LNCaP clone FGC (cell line): Measurements from ENCODE around the gene FYN.
A peak's percentile ranks its signal among the peaks of the same experiment; 100 is the strongest.
"Not testable (repeated sequence)": the region's sequence is repeated elsewhere in the genome, so short reads cannot be mapped to it uniquely, and the experiment has no call there.

Experiments used
- DNase-seq: peaks from one replicate; pipeline ENCODE4 v3.0.0-alpha.2; 2011; ENCODE audit warnings: low read depth
- H3K4me3 ChIP-seq: 2 replicates; pipeline ENCODE4 v1.5.1; 2011; ENCODE audit warnings: mild to moderate bottlenecking, low read depth, low read length, control low read depth
- TF ChIP-seq, protein P1 (sequence below): IDR thresholded peaks from 2 replicates; pipeline ENCODE4 v1.5.1; 2012; ENCODE audit warnings: mild to moderate bottlenecking; ENCODE audit not compliant: control insufficient read depth, insufficient read depth; ENCODE audit errors: extremely low read depth

Gene FYN

DNA sequence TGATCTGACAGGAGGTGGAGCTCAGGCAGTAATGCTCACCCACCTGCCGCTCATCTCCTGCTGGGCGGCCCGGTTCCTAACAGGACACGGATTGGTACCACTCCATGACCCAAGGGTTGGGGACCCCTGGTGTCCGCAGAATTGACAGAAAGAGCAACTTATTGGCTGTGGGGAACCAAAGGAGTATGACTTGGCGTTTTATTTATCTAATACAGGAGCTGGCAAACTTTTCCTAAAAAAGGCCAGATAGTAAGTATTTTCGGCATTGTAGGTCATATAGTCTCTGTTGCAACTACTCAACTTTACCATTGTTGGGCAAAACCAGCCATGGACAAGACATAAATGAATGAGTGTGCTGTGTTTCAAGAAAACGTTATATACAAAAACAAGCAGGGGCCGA lies 223.2 kb downstream of the FYN start:
- TF ChIP-seq, protein P1, sequence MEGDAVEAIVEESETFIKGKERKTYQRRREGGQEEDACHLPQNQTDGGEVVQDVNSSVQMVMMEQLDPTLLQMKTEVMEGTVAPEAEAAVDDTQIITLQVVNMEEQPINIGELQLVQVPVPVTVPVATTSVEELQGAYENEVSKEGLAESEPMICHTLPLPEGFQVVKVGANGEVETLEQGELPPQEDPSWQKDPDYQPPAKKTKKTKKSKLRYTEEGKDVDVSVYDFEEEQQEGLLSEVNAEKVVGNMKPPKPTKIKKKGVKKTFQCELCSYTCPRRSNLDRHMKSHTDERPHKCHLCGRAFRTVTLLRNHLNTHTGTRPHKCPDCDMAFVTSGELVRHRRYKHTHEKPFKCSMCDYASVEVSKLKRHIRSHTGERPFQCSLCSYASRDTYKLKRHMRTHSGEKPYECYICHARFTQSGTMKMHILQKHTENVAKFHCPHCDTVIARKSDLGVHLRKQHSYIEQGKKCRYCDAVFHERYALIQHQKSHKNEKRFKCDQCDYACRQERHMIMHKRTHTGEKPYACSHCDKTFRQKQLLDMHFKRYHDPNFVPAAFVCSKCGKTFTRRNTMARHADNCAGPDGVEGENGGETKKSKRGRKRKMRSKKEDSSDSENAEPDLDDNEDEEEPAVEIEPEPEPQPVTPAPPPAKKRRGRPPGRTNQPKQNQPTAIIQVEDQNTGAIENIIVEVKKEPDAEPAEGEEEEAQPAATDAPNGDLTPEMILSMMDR: no peak
- DNase-seq: no peak
- no peak overlapping the region for H3K4me3 ChIP-seq

DNA sequence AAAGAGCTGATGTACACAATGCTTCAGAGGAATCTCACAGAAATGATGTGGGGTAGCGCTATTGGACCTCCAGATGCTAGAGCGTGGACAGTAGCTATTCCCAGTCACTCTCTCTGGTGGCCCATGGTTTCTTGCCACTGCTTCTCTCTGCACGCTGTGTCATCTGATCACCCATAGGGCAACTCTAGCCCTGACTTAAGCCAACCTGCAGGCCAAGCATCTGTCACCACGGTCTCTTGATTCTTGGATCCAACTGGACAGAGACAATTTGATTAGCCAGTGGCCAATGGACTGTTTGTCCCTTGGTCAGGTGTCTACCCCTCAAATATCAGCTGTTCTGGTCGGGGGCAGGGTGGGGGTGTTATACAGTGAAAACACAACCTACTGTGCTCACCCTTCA lies 225.2 kb downstream of the FYN start:
- no peak for DNase-seq
- H3K4me3 ChIP-seq: no peak overlapping the region
- TF ChIP-seq, protein P1: no peak

DNA sequence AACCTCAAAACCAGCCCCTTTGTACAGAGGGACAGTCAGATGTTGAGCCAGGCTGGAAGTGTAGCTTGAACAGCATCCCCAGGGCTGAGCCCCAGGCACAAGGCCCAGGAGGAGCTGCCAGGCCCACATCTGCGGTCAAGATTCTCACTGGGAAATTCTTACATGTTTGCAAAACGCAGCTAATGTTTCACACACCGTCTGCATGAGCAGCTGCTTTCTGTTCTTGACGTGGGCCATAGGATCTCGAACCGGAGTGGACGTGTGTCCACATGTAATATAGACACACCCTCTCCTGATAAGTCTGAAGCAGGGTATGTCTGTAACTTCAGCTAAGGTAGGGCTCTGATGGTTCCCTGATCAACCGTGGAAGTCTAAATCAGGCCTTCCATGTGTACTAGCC lies 226.3 kb downstream of the FYN start:
- no peak for DNase-seq
- TF ChIP-seq, protein P1: no peak
- no peak overlapping the region for H3K4me3 ChIP-seq

DNA sequence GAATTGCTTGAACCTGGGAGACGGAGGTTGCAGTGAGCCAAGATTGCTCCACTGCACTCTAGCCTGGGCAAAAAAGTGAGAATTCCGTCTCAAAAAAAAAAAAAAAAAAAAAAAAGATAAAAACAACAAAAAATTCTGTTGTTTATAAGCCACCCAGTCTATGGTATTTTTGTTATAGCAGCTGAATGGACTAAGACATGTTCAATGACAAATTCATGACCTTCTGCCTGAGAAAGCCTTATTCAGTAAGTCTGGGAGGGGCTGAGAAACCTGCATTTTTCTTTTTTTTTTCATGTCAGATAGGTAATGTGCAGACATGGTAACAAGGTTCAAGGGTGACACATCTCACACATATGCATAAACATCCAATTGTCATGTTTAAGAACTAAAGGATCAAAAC lies 227.2 kb downstream of the FYN start:
- no peak overlapping the region for H3K4me3 ChIP-seq
- DNase-seq: no peak
- TF ChIP-seq, protein P1: no peak

DNA sequence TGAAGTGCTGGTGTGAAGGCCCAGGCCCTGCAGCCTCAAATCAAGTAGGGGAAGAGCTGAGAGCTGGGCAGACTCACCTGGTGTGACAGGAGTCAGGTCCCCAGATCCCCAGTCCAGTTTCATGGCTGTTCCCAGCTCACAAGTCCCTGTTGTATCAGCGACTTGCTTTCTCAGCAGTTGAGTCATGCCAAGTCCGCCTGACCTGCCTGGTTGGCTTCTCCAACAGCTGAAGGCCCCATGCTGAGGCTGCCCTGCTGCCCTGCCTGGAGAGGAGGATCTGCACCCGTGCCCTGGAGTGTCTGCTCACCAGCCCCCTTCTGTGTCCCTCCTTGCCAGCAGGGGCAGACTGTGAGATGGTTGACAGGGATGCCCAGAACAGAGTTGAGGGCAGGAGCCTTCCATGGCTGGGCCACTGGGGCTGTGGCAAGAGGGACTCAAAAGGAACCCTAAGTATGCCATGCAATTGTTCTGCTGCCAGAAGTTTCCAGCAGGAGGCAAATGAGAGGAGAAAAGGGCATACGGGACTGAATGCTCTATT lies 228.3 kb downstream of the FYN start:
- no peak for DNase-seq
- H3K4me3 ChIP-seq: no peak overlapping the region
- TF ChIP-seq, protein P1: no peak

DNA sequence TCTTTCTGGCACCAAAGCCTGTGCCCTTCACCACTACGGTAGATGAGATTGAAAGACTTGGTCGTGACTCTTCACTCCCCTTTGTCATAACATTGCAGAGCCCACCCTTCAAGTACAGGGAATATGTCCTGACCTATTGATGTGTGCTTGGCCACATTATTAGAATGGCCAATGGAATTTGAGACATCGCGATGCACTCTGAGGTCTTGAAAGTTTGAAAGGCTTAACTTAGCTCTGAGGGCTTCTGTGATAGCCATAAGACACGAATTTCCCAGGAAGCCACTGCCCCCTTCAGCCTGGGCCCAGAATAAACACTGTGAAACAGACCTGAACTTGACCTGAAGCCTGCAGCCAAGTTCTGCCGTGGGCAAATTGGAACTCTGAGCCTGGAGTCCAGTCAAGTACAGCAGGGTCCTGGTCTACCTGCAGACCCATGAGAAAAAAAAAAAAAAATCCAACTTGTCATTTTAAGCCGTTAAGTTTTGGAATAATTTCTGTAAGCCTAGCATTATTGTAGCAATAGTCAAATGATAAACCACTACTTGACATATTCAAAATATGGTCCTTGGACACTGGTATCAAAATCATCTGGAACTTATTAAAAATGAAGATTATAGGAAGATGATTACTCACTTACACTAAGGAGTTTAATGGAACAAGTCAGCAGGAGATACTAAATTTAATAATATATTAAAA lies 230.6 kb downstream of the FYN start:
- DNase-seq: no peak
- TF ChIP-seq, protein P1: peak; percentile 46
- no peak overlapping the region for H3K4me3 ChIP-seq

DNA sequence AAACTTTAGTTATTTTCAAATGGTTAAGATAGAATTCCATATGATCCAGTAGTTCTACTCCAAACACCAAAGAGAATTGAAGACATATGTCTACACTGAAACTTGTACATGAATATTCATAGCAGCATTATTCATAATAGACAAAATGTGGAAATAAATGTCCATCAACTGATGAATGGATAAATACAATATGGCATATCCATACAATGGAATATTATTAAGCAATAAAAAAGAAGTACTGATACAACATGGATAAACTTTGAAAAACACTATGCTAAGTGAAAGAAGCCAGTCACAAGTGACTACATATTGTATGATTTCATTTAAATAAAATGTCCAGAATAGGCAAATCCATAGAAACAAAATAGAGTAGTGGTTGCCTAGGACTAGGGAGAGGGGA lies 234.0 kb downstream of the FYN start:
- TF ChIP-seq, protein P1: no peak
- H3K4me3 ChIP-seq: no peak overlapping the region
- no peak for DNase-seq

DNA sequence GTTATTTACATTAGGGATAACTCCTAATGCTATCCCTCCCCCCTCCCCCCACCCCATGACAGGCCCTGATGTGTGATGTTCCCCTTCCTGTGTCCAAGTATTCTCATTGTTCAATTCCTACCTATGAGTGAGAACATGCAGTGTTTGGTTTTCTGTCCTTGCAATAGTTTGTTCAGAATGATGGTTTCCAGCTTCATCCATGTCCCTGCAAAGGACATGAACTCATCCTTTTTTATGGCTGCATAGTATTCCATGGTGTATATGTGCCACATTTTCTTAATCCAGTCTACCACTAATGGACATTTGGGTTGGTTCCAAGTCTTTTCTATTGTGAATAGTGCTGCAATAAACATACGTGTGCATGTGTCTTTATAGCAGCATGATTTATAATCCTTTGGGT lies 238.3 kb downstream of the FYN start:
- not testable (repeated sequence) for H3K4me3 ChIP-seq, DNase-seq
